NB4 (cell line): ENCODE data around the gene TAF8.

ENCODE experiments used
- CTCF ChIP-seq: IDR thresholded peaks from one replicate; pipeline ENCODE4 v1.5.1; 2012; ENCODE audit warnings: low read depth, low read length
- MAX ChIP-seq: IDR thresholded peaks from 2 replicates; pipeline ENCODE4 v1.6.1; 2011; ENCODE audit warnings: low read depth, low read length
- MYC ChIP-seq: IDR thresholded peaks from 2 replicates; pipeline ENCODE4 v1.6.1; 2011; ENCODE audit warnings: low read depth, low read length
- POLR2A ChIP-seq: IDR thresholded peaks from 2 replicates; pipeline ENCODE4 v1.6.1; 2011; ENCODE audit warnings: mild to moderate bottlenecking; ENCODE audit not compliant: insufficient read length; ENCODE audit errors: extremely low read depth

GRCh38 chr6:42017021-42017643 lies 33.2 kb upstream of the TAF8 start:
- TF ChIP-seq POLR2A: no peak
- no peak for TF ChIP-seq MYC
- no peak for TF ChIP-seq CTCF
- no peak for TF ChIP-seq MAX
